Activated T-cell treated with anti-CD3 and anti-CD28 coated beads, Interleukin-2, amount 50 U/mL, for 4 hours (primary cell): ENCODE data around the gene ENOX1. TPM values are rescaled to one million over a fixed set of nuclear protein-coding genes. Genes with fewer than 3 reads are reported as not detected.
"Not testable (repeated sequence)": the region's sequence is repeated elsewhere in the genome, so short reads cannot be mapped to it uniquely, and the experiment has no call there.

Experiments
- ATAC-seq, 2 donors: fragments of 200-7000 bp; cut with Tn5 transposase; one replicate each; pipeline ENCODE4 v1.10.0; 2021
- DNase-seq: peaks from one replicate; pipeline ENCODE4 v3.0.0-alpha.2; 2020
- H3K27me3 Mint-ChIP-seq: one replicate; pipeline ENCODE4 v1.8.0; 2021; ENCODE audit warnings: low read depth, mixed read lengths
- H3K36me3 Mint-ChIP-seq: one replicate; pipeline ENCODE4 v1.8.0; 2022; ENCODE audit warnings: mixed read lengths; ENCODE audit not compliant: insufficient read depth
- H3K4me1 Mint-ChIP-seq: one replicate; pipeline ENCODE4 v1.8.0; 2021; ENCODE audit warnings: low read depth, mixed read lengths
- H3K4me3 Mint-ChIP-seq: one replicate; pipeline ENCODE4 v1.8.0; 2021; ENCODE audit warnings: mild to moderate bottlenecking, moderate library complexity, mixed read lengths
- H3K9me3 Mint-ChIP-seq: one replicate; pipeline ENCODE4 v1.8.0; 2021; ENCODE audit warnings: mixed read lengths
- total RNA-seq, 3 donors: library from RNA; stranded (reverse); gene quantifications; one replicate each; pipeline ENCODE4 v1.2.1, GENCODE V29; 2021

Gene ENOX1
- total RNA-seq, 3 donors from 2014 or later, result 0.14 TPM; not detected in 2

DNA sequence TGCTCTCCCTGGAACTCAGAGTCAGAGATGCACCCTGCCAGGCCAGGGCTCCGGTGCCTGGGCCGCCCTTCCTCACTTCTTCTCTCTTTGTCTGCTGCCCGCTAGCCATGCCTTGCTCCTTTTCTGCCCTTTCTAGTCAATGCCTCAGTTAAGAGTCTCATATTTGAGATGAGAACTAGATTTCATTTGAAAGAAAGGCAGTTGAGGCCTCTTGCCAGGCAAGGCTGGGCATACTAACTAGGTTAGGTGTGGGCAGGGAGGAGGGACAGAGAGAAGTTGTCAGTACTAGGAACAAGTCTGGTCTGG is 421.8 kb downstream of the ENOX1 start:
- Mint-ChIP-seq H3K36me3 (no peaks in the 10 kb centered on the region), H3K27me3 (no peaks in the 10 kb centered on the region), H3K4me3 (no peak overlapping the region), H3K4me1 (peaks cover 20% of the 10 kb centered on the region), H3K9me3 (no peaks in the 10 kb centered on the region)
- ATAC-seq (no peak), DNase-seq (no peak)

DNA sequence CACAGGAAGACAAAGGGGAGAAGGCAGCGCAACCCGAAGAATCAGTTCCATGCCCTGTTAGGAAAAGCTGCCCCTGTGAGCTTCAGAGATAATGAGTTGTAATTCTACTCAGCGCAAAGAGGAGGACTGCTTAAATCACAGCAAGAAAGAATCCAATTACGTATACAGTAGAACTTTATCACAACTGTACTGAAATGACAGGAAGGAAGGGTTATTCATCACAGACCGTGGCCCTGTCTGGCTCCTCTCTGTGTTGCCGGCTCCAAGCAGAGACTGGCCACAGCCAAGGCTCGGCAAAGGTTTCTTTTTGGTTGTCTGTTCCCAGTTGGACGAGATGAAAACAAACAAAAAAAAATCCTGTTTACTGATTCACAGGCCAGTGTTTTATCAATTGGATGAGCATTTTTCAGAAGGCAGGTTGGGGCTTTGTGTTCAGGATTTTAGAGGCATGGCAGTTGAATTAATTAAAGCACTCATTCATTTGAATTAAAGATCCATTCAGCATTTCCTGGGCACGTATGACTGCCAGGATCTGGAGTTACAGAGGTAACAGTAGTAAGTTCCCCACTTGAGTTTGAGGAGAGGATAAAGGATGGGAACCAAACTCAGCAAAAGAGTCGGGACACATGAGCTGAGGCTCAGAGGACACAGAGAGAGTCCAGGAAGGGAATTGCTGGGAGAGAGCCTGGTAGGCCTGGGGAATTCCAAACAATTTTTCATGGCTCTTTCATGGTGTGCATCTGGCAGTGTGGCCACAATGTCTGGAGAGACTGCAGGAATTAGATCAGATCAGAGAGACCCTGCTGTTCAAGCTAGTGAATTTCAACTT is 422.3 kb downstream of the ENOX1 start:
- Mint-ChIP-seq H3K36me3 (no peaks in the 10 kb centered on the region), H3K4me3 (no peak overlapping the region), H3K27me3 (no peaks in the 10 kb centered on the region), H3K9me3 (no peaks in the 10 kb centered on the region), H3K4me1 (peaks cover 19% of the 10 kb centered on the region)
- no peak for DNase-seq
- no peak for ATAC-seq

DNA sequence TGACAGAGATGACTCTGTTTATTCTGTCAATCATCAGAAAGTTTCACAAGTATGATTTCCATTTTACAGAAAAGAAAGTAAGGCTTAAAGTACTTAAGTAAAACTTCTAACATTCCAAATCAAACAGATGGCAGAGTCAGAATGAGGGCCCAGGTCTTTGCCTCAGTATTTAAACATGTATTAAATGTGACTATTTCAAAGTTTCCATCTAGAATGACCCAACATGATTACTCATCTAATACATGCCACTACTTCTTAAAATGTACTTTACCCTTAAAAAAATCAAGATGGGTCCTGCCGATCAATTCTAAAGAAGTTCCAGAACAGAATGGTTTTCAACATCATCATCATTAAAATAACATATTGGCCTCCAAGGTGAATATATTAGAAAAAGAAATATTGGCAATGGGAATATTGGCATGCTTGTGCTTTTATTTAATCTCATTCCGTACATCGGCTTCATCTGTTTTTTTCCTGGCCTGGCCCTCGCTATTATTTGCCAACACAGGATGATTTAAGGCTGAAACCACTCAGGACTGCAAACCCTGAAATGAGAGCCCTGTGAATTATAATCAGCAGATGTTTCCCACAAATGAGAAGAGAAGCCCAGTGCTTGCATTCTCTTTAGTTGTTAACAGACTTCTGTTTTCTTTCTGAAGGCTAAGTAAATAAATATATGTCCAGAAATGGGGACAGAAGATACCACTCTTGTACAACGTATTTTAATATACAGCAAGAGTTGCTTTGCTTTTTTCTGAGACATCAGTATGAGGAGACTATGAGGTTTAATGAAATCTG is 423.4 kb downstream of the ENOX1 start:
- Mint-ChIP-seq H3K9me3 (no peaks in the 10 kb centered on the region), H3K27me3 (no peaks in the 10 kb centered on the region), H3K4me1 (peaks cover 9% of the 10 kb centered on the region), H3K36me3 (no peaks in the 10 kb centered on the region), H3K4me3 (no peak overlapping the region)
- ATAC-seq, result no peak
- DNase-seq, result no peak

GRCh38 chr13:43362556-43362955 is 424.2 kb downstream of the ENOX1 start:
- no peak for ATAC-seq
- no peaks in the 10 kb centered on the region for H3K36me3 Mint-ChIP-seq
- peaks cover 6% of the 10 kb centered on the region for H3K4me1 Mint-ChIP-seq
- no peak overlapping the region for H3K4me3 Mint-ChIP-seq
- no peak for DNase-seq
- no peaks in the 10 kb centered on the region for H3K27me3 Mint-ChIP-seq
- H3K9me3 Mint-ChIP-seq, result no peaks in the 10 kb centered on the region

GRCh38 chr13:43360892-43361610 is 425.7 kb downstream of the ENOX1 start:
- H3K4me1 Mint-ChIP-seq, result peaks cover 2% of the 10 kb centered on the region

GRCh38 chr13:43360171-43360570 is 426.6 kb downstream of the ENOX1 start:
- Mint-ChIP-seq H3K4me1 (peaks cover 2% of the 10 kb centered on the region), H3K4me3 (no peak overlapping the region), H3K9me3 (no peaks in the 10 kb centered on the region), H3K27me3 (no peaks in the 10 kb centered on the region), H3K36me3 (no peaks in the 10 kb centered on the region)
- no peak for DNase-seq
- ATAC-seq, result no peak

More at GRCh38 chr13:43360892-43361610, 425.7 kb downstream of the ENOX1 start:
- H3K36me3 Mint-ChIP-seq, result no peaks in the 10 kb centered on the region
- ATAC-seq, result no peak
- DNase-seq, result no peak
- no peaks in the 10 kb centered on the region for H3K27me3 Mint-ChIP-seq
- no peak overlapping the region for H3K4me3 Mint-ChIP-seq
- H3K9me3 Mint-ChIP-seq, result no peaks in the 10 kb centered on the region

- Mint-ChIP-seq H3K4me3 (no peak overlapping the region), H3K27me3 (no peaks in the 10 kb centered on the region)
- ATAC-seq, result no peak
Measured at GRCh38 chr13:43359536-43359935, 427.2 kb downstream of the ENOX1 start.

DNA sequence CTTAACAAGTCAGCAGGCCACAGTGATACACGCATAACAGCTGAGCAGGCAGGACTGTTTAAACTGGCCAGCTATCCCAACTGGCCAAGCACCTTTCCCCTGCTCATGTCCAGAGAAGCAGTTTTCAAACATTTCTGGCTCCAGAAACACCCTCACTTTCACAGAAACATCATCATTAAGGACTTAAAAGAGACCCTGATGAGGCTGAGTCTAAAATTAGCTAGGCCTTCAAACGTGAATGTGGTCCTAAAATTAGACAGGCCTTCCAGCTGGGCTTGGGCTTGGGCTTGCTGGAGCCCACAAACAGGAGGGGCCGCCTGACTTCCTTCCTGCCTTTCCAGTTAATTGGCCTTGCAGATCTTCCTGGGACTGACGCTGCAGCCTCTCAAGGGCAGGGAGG is 429.2 kb downstream of the ENOX1 start:
- H3K4me1 Mint-ChIP-seq, result peaks cover 2% of the 10 kb centered on the region
- no peaks in the 10 kb centered on the region for H3K36me3 Mint-ChIP-seq
- H3K4me3 Mint-ChIP-seq, result no peak overlapping the region
- no peak for ATAC-seq
- no peak for DNase-seq
- no peaks in the 10 kb centered on the region for H3K9me3 Mint-ChIP-seq
- H3K27me3 Mint-ChIP-seq, result no peaks in the 10 kb centered on the region

More at GRCh38 chr13:43359536-43359935, 427.2 kb downstream of the ENOX1 start:
- Mint-ChIP-seq H3K9me3 (no peaks in the 10 kb centered on the region), H3K36me3 (no peaks in the 10 kb centered on the region), H3K4me1 (peaks cover 2% of the 10 kb centered on the region)
- no peak for DNase-seq

GRCh38 chr13:43356567-43356966 is 430.2 kb downstream of the ENOX1 start:
- ATAC-seq (no peak), DNase-seq (no peak)
- peaks cover 2% of the 10 kb centered on the region for H3K4me1 Mint-ChIP-seq
- no peak overlapping the region for H3K4me3 Mint-ChIP-seq
- no peaks in the 10 kb centered on the region for H3K9me3 Mint-ChIP-seq
- no peaks in the 10 kb centered on the region for H3K27me3 Mint-ChIP-seq
- H3K36me3 Mint-ChIP-seq, result no peaks in the 10 kb centered on the region

DNA sequence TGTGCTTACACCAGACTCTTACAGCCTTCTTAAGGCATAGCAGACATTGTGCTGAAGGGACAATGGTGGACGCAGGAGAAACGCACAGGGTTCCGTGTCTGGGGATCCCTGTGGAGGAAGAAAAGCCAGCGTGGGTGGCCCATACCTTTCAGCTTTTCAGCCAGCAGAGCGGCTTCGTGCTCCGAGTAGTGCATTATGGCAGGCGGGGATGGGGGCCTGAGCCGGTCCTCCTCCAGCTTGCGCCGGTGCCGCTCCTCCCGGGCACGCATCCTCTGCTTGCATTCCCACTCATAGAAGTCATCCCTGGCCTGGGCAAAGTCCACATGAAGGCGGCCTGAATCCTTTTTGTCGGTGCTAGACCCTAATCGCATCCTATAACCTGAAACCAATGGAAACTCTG is 431.0 kb downstream of the ENOX1 start:
- no peak for ATAC-seq
- H3K27me3 Mint-ChIP-seq, result no peaks in the 10 kb centered on the region
- no peak overlapping the region for H3K4me3 Mint-ChIP-seq
- H3K36me3 Mint-ChIP-seq, result no peaks in the 10 kb centered on the region
- H3K9me3 Mint-ChIP-seq, result no peaks in the 10 kb centered on the region
- H3K4me1 Mint-ChIP-seq, result peaks cover 2% of the 10 kb centered on the region
- DNase-seq, result no peak

GRCh38 chr13:43354153-43354945 is 432.4 kb downstream of the ENOX1 start:
- Mint-ChIP-seq H3K27me3 (no peaks in the 10 kb centered on the region), H3K9me3 (no peaks in the 10 kb centered on the region), H3K36me3 (no peaks in the 10 kb centered on the region), H3K4me1 (peaks cover 2% of the 10 kb centered on the region), H3K4me3 (no peak overlapping the region)
- ATAC-seq, result no peak
- DNase-seq, result no peak

DNA sequence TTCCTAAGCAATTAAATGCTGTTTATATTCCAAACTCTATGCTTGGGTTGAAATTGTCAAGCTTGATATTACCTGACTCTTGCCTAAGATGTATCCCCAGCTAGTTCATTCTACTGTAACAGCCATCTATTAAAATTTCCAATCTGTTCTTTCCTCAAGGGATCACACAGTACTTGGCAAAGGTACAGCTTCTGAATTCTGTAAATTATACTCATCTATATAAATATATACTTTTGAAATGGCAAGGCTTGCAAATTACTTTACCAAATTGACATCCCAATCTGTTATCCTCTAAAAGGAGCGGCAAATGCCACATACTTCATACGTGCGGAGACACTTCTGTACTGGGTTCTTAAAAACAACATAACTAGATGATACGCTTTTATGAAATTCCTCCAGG is 433.1 kb downstream of the ENOX1 start:
- Mint-ChIP-seq H3K9me3 (no peaks in the 10 kb centered on the region), H3K4me1 (peaks cover 2% of the 10 kb centered on the region), H3K27me3 (no peaks in the 10 kb centered on the region), H3K36me3 (no peaks in the 10 kb centered on the region), H3K4me3 (no peak overlapping the region)
- DNase-seq (no peak), ATAC-seq (no peak)

GRCh38 chr13:43351612-43352011 is 435.2 kb downstream of the ENOX1 start:
- H3K4me3 Mint-ChIP-seq, H3K27me3 Mint-ChIP-seq, H3K4me1 Mint-ChIP-seq, H3K36me3 Mint-ChIP-seq, DNase-seq, H3K9me3 Mint-ChIP-seq, ATAC-seq: not testable (repeated sequence)

DNA sequence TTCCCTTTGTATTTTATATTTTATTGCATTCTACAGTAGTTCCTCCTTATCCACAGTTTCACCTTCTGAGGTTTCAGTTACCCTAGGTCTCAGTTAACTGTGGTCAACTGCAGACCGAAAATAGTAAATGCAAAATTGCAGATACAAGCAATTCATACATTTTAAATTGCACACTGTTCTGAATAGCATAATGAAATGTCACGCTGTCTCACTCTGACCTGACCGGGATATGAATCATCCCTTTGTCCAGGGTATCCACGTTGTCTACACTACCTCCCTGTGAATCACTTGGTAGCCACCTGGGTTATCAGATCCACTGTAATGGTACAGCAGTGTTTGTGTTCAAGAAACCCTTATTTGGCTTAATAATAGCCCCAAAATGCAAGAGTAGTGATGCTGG is 438.4 kb downstream of the ENOX1 start:
- H3K27me3 Mint-ChIP-seq, result peaks cover 9% of the 10 kb centered on the region
- ATAC-seq, result no peak
- no peak for DNase-seq
- H3K9me3 Mint-ChIP-seq, result no peaks in the 10 kb centered on the region
- no peaks in the 10 kb centered on the region for H3K36me3 Mint-ChIP-seq
- H3K4me1 Mint-ChIP-seq, result no peaks in the 10 kb centered on the region
- H3K4me3 Mint-ChIP-seq, result no peak overlapping the region
